ENCODE results near the gene ISLR2. TPM values are rescaled to one million over a fixed set of nuclear protein-coding genes. Genes with fewer than 3 reads are reported as not detected.

The ISLR2 gene
- total RNA-seq, 6 experiments from 2014 or later = 0.07 TPM; not detected in 5

DNA sequence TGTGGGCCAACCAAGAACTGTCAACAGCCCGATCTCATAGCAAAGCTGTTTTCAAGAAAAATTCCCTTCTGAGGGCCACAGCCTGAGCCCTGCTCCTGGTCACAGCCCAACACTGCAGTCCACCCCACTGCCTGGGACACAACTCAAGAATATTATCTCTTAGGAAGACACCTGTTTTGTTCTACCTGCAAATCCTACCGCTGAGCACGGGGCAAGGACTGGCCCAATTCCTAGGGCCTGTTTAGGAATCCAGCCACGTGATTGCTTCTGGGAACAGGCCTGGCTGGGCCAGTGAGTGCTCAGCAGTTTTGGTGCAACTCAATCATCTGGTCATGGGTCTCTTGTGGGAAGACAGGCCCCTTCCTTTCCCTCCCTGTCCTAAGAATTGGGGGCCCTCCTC lies 8.3 kb downstream of the ISLR2 start:
- no peak for DNase-seq
- Mint-ChIP-seq H3K4me1 (ENCODE audit: low read depth) (peaks cover 10% of the 10 kb centered on the region), H3K36me3 (ENCODE audit: low read depth) (no peaks in the 10 kb centered on the region), H3K9me3 (no peaks in the 10 kb centered on the region), H3K4me3 (no peak overlapping the region), H3K27me3 (ENCODE audit: insufficient read depth) (peaks cover 18% of the 10 kb centered on the region), H3K27ac (no peak overlapping the region)
- TF ChIP-seq, protein P1, sequence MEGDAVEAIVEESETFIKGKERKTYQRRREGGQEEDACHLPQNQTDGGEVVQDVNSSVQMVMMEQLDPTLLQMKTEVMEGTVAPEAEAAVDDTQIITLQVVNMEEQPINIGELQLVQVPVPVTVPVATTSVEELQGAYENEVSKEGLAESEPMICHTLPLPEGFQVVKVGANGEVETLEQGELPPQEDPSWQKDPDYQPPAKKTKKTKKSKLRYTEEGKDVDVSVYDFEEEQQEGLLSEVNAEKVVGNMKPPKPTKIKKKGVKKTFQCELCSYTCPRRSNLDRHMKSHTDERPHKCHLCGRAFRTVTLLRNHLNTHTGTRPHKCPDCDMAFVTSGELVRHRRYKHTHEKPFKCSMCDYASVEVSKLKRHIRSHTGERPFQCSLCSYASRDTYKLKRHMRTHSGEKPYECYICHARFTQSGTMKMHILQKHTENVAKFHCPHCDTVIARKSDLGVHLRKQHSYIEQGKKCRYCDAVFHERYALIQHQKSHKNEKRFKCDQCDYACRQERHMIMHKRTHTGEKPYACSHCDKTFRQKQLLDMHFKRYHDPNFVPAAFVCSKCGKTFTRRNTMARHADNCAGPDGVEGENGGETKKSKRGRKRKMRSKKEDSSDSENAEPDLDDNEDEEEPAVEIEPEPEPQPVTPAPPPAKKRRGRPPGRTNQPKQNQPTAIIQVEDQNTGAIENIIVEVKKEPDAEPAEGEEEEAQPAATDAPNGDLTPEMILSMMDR (IDR thresholded peaks at IDR 0.05) = no peak

DNA sequence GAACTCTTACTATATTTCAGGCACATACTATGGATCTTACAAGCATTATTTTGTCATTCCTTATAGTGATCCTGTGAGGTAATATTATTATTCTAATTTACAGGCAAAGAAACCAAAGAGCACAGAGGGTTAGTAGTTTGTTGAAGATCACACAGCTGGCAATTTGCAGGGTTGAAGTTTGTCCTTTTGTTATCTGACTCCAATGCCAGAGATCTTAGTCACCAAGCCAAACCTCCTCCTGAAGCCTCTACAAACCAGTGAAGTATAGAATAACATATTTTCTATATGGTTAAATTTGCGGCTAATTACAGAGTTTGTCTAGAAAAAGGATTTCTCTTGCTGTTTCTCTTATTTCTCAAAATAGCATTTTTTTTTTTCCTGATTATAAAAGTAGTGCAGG lies 11.2 kb downstream of the ISLR2 start:
- Mint-ChIP-seq H3K4me1 (ENCODE audit: low read depth) (peaks cover 9% of the 10 kb centered on the region), H3K27me3 (ENCODE audit: insufficient read depth) (peaks cover 10% of the 10 kb centered on the region), H3K36me3 (ENCODE audit: low read depth) (no peaks in the 10 kb centered on the region), H3K9me3 (no peaks in the 10 kb centered on the region), H3K27ac (no peak overlapping the region), H3K4me3 (no peak overlapping the region)
- DNase-seq = no peak
- TF ChIP-seq, protein P1 (IDR thresholded peaks at IDR 0.05) = no peak

DNA sequence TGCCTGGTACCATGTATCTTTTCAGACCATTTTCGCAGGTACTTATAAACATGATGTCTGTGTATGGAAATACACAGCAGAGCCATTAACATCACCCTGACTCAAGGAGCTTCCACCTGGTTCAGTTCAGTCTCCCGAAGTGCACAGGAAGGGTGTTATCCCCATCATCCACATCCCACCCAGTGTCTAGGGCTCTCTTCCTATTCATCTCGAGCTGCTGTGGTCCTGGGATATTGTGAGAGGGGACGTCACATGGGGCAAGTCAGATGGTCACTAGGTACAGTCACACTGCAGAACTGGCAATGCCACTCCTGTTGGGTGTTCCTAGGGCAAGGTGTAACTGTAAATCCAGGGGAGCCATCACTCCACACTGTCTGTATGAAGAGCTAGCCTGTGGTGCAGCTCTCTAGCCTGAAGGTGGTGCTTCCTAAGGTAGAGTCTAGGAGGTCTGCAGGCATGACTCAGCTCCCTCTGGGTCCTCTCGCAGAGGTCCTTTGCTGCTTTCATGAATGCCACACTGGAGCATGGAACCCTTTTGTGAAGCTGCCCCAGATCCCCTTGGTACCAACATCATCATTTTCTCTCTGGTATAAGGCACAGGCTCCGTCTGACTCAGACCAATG lies 13.9 kb downstream of the ISLR2 start:
- TF ChIP-seq, protein P1 (IDR thresholded peaks at IDR 0.05) = no peak
- no peak overlapping the region for H3K4me3 Mint-ChIP-seq
- no peaks in the 10 kb centered on the region; the same call in 1 of the 2 replicates for H3K9me3 Mint-ChIP-seq
- H3K27me3 Mint-ChIP-seq (ENCODE audit: insufficient read depth) = peaks cover 18% of the 10 kb centered on the region
- H3K27ac Mint-ChIP-seq = no peak overlapping the region
- no peaks in the 10 kb centered on the region for H3K36me3 Mint-ChIP-seq (ENCODE audit: low read depth)
- DNase-seq = no peak
- no peaks in the 10 kb centered on the region for H3K4me1 Mint-ChIP-seq (ENCODE audit: low read depth)

DNA sequence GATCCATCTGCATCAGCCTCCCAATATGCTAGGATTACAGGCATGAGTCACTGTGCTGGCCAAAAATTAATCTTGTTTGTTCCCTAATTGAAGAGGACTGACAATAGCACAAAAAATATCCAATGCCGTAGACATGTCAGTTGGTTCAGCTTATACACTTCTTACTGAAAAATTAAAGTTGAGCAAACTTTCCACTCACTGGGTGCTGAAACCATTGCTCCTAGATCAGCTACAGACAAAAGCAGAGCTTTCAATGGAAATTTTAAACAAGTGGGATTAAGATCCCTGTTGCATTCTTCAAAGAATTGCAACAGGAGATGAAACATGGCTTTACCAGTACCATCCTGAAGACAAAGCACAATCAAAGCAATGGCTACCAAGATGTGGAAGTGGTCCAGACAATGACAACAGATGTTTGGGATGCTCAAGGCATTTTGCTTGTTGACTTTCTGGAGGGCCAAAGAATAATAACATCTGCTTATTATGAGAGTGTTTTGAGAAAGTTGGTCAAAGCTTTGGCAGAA lies 16.0 kb downstream of the ISLR2 start:
- TF ChIP-seq, protein P1 (IDR thresholded peaks at IDR 0.05) = no peak
- Mint-ChIP-seq H3K4me3 (no peak overlapping the region), H3K27me3 (ENCODE audit: insufficient read depth) (peaks cover 19% of the 10 kb centered on the region), H3K27ac (no peak overlapping the region), H3K36me3 (ENCODE audit: low read depth) (no peaks in the 10 kb centered on the region), H3K4me1 (ENCODE audit: low read depth) (no peaks in the 10 kb centered on the region), H3K9me3 (no peaks in the 10 kb centered on the region; the same call in 1 of the 2 replicates)
- DNase-seq = no peak

DNA sequence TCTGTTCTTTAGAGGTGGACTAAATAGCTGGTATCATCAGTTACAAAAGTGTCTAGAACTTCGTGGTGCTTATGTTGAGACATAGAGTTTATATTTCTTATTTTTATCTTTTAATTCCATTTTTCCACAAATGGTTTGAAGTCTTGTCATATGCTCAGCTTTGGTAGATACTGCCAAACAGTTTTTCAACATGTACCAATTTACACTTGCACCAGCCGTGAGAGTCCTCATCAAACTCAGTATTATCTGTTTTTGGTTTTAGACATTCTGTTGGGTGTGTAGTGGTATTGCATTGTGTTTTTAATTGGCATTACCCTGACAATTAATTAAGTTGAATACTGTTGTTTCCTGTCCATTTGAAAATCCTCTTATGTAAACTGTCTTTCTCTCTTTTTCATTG lies 16.7 kb downstream of the ISLR2 start:
- H3K27ac Mint-ChIP-seq = no peak overlapping the region
- H3K4me1 Mint-ChIP-seq (ENCODE audit: low read depth) = no peaks in the 10 kb centered on the region
- H3K27me3 Mint-ChIP-seq (ENCODE audit: insufficient read depth) = peaks cover 14% of the 10 kb centered on the region
- no peaks in the 10 kb centered on the region; the same call in 1 of the 2 replicates for H3K9me3 Mint-ChIP-seq
- no peak overlapping the region for H3K4me3 Mint-ChIP-seq
- no peak for DNase-seq
- TF ChIP-seq, protein P1 (IDR thresholded peaks at IDR 0.05) = no peak
- no peaks in the 10 kb centered on the region for H3K36me3 Mint-ChIP-seq (ENCODE audit: low read depth)
